HUDEP-2 (cell line): ENCODE measurements around the gene INHBB.
"Not testable (repeated sequence)": the region's sequence is repeated elsewhere in the genome, so short reads cannot be mapped to it uniquely, and the experiment has no call there.

ENCODE experiments used
- DNase-seq, 76 experiments: peaks; one replicate each; lab custom pipeline; 2025; ENCODE audit not compliant: unreplicated experiment in 76 of 76; lab: John Stamatoyannopoulos, UW

Gene INHBB

GRCh38 chr2:120376679-120377640 is 31.0 kb downstream of the INHBB start:
- no peak for DNase-seq

GRCh38 chr2:120378605-120379004 is 32.7 kb downstream of the INHBB start:
- DNase-seq = no peak

- DNase-seq = no peak
Observed at GRCh38 chr2:120379916-120380893, 34.3 kb downstream of the INHBB start.

GRCh38 chr2:120381192-120381591 is 35.3 kb downstream of the INHBB start:
- no peak for DNase-seq

DNA sequence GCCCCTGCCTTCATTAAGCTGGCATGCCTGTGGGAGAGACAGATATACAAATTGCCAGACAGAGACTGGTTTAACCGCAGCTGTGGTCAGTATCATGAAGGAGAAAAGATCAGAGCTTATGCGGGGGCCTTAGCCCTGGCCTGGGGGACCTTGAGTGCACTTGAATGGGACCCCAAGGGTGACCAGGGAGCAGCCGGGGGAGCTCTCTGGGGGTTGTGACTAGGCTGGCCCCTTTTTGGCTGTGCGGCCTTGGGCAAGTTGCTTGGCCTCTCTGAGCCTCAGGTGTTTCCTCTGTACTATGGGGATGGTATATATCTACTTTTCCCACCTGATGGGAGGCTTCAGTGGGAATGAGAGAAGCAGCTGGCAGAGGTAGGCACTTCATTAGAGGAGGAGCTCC is 35.7 kb downstream of the INHBB start:
- DNase-seq = no peak

GRCh38 chr2:120382541-120383144 is 36.7 kb downstream of the INHBB start:
- no peak for DNase-seq

DNA sequence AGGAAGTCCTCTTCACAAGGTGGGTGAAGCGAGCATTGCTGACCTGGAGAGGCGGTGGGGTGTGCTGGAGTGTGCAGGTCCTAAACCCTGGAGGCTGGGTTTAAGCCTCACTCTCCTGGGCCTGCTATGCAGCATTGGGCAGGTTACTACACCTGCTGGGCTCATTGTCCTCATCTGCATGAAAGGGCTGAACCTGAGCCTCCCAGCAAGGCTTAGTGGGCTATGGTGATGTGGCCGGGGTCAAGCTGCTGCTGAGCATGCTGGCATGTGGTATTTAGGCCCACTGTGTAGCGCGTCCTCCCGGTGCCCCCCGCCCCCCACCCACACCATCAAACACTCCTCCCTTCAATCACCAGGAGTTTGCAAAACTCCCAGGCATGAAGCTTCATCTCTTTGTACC is 37.3 kb downstream of the INHBB start:
- DNase-seq = no peak

DNA sequence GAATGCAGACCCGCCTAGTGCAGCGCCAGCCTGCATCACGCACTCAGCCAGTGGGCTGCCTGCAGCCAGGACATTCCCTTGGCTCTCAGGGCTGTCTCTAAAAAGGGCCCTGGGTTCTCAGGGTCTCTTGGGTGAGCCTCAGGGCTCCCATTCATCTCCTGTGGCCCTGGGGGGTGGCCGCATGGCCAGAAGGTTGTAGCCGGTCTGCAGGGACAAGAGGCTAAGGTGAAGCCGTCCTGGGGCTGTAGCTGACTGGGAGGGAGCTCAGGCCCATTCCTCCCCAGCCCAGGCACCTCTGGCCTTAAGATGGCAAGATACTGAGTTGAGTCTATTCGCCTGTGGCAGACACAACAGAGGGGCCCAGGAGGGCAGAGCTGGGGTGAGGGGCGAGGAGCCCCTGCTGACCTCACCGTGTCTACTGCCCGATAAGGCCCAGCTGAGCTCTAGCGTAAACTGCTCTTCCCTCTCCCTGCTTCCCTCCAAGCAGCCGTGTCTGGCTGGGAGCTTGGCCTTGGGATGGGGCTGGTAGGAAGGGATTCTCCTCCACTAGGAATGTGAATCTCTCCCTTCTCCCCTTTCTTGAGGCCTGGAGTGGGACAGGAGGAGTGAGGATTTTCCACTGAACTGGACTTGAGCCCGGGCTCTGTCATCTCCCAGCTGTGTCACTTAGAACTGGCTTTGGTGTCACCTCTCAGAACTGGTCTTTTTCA is 37.9 kb downstream of the INHBB start:
- no peak for DNase-seq

GRCh38 chr2:120384486-120385354 is 38.8 kb downstream of the INHBB start:
- no peak for DNase-seq

- DNase-seq = no peak
Observed at GRCh38 chr2:120385355-120386127, 39.6 kb downstream of the INHBB start.

DNA sequence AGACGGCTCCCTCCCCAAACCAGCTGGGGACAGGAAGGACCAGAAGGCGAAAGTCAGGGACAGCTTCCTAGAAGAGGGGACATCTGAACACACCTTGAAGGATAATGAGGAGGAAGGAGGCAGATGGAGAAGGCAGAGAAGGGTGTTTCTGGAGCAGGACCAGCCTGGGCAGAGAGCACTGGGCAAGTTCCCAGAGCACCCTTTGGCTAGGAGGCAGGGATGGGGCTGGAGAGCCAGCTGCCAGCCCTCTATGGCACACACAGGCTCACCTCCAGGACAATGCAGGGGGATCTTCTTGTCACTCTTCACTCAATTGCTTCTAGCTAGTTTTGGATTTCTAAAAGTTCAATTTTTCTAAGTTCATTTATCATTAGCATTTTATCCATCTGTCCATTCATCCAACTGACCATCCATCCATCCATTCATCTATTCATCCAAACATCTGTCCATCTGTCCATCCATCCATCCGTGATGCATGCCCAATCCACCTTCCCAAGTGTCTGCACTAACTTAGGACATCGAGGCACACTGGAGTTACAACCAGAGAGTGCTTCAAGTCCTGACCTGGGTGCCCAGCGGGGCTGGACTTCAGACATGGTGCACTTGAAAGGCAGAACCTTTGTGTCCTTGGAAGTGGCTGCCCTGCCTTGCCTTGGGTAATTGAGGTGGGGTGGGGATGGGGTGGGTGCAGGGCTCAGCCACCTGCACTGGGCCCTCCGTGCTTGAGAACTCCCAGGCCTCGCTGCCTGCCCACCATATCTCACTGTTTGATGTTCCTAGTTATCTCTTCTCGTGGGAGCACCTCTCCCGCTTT is 42.5 kb downstream of the INHBB start:
- DNase-seq = no peak

DNA sequence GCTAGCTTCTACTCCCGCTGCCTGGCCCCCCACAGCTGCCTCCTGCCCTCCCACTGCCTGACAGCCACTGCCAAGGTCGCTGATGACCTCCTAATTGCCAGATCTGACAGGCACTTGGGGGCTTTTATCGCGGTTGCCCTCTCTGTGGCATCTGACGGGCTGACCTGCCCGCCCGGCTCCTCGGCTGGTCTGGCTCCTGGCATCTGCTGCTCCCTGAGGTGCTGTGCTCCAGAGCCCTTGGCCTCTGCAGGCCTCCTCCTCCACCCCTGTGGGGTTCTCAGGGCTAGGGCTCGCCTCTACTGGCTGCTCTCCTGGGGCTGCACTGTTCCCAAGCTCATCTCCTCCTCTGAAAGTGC is 43.1 kb downstream of the INHBB start:
- DNase-seq = no peak

- DNase-seq = no peak
Observed at GRCh38 chr2:120390381-120391055, 44.6 kb downstream of the INHBB start.

DNA sequence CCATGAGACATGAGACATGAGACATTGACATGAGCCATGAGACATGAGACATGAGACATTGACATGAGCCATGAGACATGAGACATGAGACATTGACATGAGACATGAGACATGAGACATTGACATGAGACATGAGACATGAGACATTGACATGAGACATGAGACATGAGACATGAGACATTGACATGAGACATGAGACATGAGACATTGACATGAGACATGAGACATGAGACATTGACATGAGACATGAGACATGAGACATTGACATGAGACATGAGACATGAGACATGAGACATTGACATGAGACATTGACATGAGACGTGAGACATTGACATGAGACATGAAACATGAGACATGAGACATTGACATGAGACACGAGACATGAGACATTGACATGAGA is 45.4 kb downstream of the INHBB start:
- not testable (repeated sequence) for DNase-seq

DNA sequence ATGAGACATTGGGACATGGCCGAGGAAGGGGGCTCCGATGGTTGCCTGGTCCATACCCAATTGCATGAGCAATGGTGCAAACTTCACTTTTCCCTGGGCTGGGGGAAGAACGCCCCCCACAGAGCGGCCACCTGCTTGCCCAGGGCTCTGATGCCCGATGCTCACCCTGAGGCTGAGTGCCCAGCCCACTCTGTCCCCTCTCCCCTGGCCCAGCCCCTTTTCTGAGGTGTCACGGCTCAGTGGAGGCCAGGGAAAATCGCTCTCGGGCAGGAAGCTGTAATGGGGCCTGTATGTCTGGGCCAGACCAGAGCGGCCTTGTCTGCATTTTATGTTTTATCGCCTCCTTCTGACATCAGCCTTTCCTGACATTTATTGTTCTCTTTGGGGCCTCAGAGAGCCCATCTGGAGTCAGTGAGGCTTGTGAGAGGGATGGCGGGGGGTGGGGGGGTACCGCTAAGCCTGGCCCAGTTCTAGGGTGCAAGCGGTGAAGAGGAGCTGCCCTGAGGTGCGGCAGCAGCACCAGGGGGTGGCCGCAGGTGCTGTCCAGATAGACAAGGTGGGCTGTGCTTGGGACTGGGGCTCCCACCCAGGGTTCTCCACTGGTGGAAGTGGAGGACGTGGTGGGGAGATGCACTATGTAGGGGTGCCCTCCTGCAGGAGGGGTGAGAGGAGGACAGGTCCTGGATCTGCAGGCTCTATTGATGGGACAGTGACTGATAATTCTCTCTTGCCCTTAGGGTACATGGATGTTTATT is 46.2 kb downstream of the INHBB start:
- no peak for DNase-seq

- no peak for DNase-seq
Observed at GRCh38 chr2:120392923-120393322, 47.0 kb downstream of the INHBB start.

- no peak for DNase-seq
Observed at GRCh38 chr2:120393456-120393855, 47.5 kb downstream of the INHBB start.
